Measurements from ENCODE around the gene ZBTB34.
"Not testable (repeated sequence)": the region's sequence is repeated elsewhere in the genome, so short reads cannot be mapped to it uniquely, and the experiment has no call there.

The ZBTB34 gene

GRCh38 chr9:126860077-126860756 is at the start of gene ZBTB34:
Gene ZBTB34 (plus strand): TSS chr9:126860639. CDS start chr9:126879400, 18,761 bp downstream.
- DNase-seq: peak; percentile 76

- no peak for DNase-seq
Observed at GRCh38 chr9:126813072-126813471, 47.4 kb upstream of the ZBTB34 start.

- DNase-seq: no peak
Observed at GRCh38 chr9:126814091-126814490, 46.3 kb upstream of the ZBTB34 start.

- DNase-seq: not testable (repeated sequence)
Observed at GRCh38 chr9:126817615-126818014, 42.8 kb upstream of the ZBTB34 start.

GRCh38 chr9:126818482-126818881 is 42.0 kb upstream of the ZBTB34 start:
- DNase-seq: no peak

- no peak for DNase-seq
Observed at GRCh38 chr9:126819482-126819881, 41.0 kb upstream of the ZBTB34 start.

GRCh38 chr9:126822278-126822677 is 38.2 kb upstream of the ZBTB34 start:
- no peak for DNase-seq

GRCh38 chr9:126822873-126823272 is 37.6 kb upstream of the ZBTB34 start:
- DNase-seq: no peak

GRCh38 chr9:126824052-126824451 is 36.4 kb upstream of the ZBTB34 start:
- DNase-seq: not testable (repeated sequence)

GRCh38 chr9:126827227-126827626 is 33.2 kb upstream of the ZBTB34 start:
- no peak for DNase-seq

GRCh38 chr9:126829035-126829434 is 31.4 kb upstream of the ZBTB34 start:
- DNase-seq: no peak

- no peak for DNase-seq
Observed at GRCh38 chr9:126830827-126831226, 29.6 kb upstream of the ZBTB34 start.

GRCh38 chr9:126832440-126832839 is 28.0 kb upstream of the ZBTB34 start:
- DNase-seq: no peak

GRCh38 chr9:126833020-126833419 is 27.4 kb upstream of the ZBTB34 start:
- DNase-seq: no peak

GRCh38 chr9:126833710-126834345 is 26.6 kb upstream of the ZBTB34 start:
- DNase-seq: no peak

GRCh38 chr9:126834672-126835071 is 25.8 kb upstream of the ZBTB34 start:
- no peak for DNase-seq

- DNase-seq: no peak
Observed at GRCh38 chr9:126836216-126836615, 24.2 kb upstream of the ZBTB34 start.

GRCh38 chr9:126838055-126838811 is 22.2 kb upstream of the ZBTB34 start:
- DNase-seq: no peak

- DNase-seq: no peak
Observed at GRCh38 chr9:126838895-126839294, 21.5 kb upstream of the ZBTB34 start.

- DNase-seq: no peak
Observed at GRCh38 chr9:126839301-126839700, 21.1 kb upstream of the ZBTB34 start.

GRCh38 chr9:126842220-126842842 is 18.1 kb upstream of the ZBTB34 start:
- no peak for DNase-seq

- no peak for DNase-seq
Observed at GRCh38 chr9:126842977-126843799, 17.3 kb upstream of the ZBTB34 start.

- no peak for DNase-seq
Observed at GRCh38 chr9:126844085-126844484, 16.4 kb upstream of the ZBTB34 start.

Data from left hindlimb (tissue), 1 donor.